Measurements from ENCODE around the gene ROR1.

- no peak for TF ChIP-seq POLR2A (IDR thresholded peaks at IDR 0.05; ENCODE audit: borderline replicate concordance, extremely low read depth, insufficient read depth, insufficient read length)
- TF ChIP-seq CTCF (IDR thresholded peaks at IDR 0.05 in 2 of 3, conservative IDR thresholded peaks at IDR 0.05 in 1 of 3; ENCODE audit: borderline replicate concordance in 1 of 3, insufficient read depth in 1 of 3, low read depth in 2 of 3, low read length in 2 of 3), result no peak
- TF ChIP-seq, protein P1, sequence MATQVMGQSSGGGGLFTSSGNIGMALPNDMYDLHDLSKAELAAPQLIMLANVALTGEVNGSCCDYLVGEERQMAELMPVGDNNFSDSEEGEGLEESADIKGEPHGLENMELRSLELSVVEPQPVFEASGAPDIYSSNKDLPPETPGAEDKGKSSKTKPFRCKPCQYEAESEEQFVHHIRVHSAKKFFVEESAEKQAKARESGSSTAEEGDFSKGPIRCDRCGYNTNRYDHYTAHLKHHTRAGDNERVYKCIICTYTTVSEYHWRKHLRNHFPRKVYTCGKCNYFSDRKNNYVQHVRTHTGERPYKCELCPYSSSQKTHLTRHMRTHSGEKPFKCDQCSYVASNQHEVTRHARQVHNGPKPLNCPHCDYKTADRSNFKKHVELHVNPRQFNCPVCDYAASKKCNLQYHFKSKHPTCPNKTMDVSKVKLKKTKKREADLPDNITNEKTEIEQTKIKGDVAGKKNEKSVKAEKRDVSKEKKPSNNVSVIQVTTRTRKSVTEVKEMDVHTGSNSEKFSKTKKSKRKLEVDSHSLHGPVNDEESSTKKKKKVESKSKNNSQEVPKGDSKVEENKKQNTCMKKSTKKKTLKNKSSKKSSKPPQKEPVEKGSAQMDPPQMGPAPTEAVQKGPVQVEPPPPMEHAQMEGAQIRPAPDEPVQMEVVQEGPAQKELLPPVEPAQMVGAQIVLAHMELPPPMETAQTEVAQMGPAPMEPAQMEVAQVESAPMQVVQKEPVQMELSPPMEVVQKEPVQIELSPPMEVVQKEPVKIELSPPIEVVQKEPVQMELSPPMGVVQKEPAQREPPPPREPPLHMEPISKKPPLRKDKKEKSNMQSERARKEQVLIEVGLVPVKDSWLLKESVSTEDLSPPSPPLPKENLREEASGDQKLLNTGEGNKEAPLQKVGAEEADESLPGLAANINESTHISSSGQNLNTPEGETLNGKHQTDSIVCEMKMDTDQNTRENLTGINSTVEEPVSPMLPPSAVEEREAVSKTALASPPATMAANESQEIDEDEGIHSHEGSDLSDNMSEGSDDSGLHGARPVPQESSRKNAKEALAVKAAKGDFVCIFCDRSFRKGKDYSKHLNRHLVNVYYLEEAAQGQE (IDR thresholded peaks at IDR 0.05; ENCODE audit: low read depth), result no peak
- TF ChIP-seq EGR1 (IDR thresholded peaks at IDR 0.05; ENCODE audit: low read depth), result no peak
- no peak for TF ChIP-seq EZH2phosphoT487 (IDR thresholded peaks at IDR 0.05; ENCODE audit: borderline replicate concordance)
- TF ChIP-seq YY1 (IDR thresholded peaks at IDR 0.05; ENCODE audit: extremely low read depth, insufficient replicate concordance, low read depth, low read length), result no peak
- TF ChIP-seq CEBPB (IDR thresholded peaks at IDR 0.05; ENCODE audit: low read depth), result no peak
- TF ChIP-seq EZH2 (IDR thresholded peaks at IDR 0.05), result no peak
Measured at GRCh38 chr1:63798284-63798683, 24.5 kb downstream of the ROR1 start.

All from HCT116 (cell line).